Prostate gland (tissue), 2 donors: ENCODE measurements around the gene B4GALNT3. TPM values are rescaled to one million over a fixed set of nuclear protein-coding genes. Genes with fewer than 3 reads are reported as not detected.

Source experiments
- DNase-seq: peaks from one replicate; pipeline ENCODE4 v3.0.0-alpha.2; 2019; ENCODE audit warnings: low spot score
- H3K27ac ChIP-seq, 2 donors: fragments of 200-600 bp; sonication (generic); 2 replicates each; pipeline ENCODE4 v1.5.1; 2017 to 2019
- H3K27me3 ChIP-seq: fragments of 200-600 bp; sonication (generic); replicated peaks from 2 replicates; pipeline ENCODE4 v1.5.1; 2019; ENCODE audit not compliant: insufficient read depth
- H3K36me3 ChIP-seq, 2 donors: fragments of 200-600 bp; sonication (generic); 1 replicate in 1 of 2; 2 replicates in 1 of 2; pipeline versions ENCODE4 v1.5.1 to v1.8.1; 2017 to 2019
- H3K4me1 ChIP-seq: fragments of 200-600 bp; sonication (generic); replicated peaks from 2 replicates; pipeline ENCODE4 v1.5.1; 2019
- H3K4me3 ChIP-seq, 2 donors: fragments of 200-600 bp; sonication (generic); 2 replicates each; pipeline ENCODE4 v1.5.1; 2017 to 2019
- H3K9me3 ChIP-seq: fragments of 200-600 bp; sonication (generic); 2 replicates; pipeline ENCODE4 v1.5.1; 2017
- CTCF ChIP-seq, 4 experiments: fragments of 200-600 bp in 2 of 4; fragments of 450-650 bp in 2 of 4; sonication (generic) in 2 of 4; IDR thresholded peaks; 1 replicate in 3 of 4; 2 replicates in 1 of 4; pipeline ENCODE4 v1.5.1; 2016 to 2019; ENCODE audit warnings: antibody characterized with exemption in 4 of 4, mild to moderate bottlenecking in 2 of 4, moderate library complexity in 2 of 4
- POLR2A ChIP-seq: fragments of 450-650 bp; IDR thresholded peaks from one replicate; pipeline ENCODE4 v1.6.1; 2016; ENCODE audit warnings: antibody characterized with exemption, mild to moderate bottlenecking
- POLR2AphosphoS5 ChIP-seq: sonication (generic); formaldehyde crosslinking; IDR thresholded peaks from one replicate; pipeline ENCODE4 v1.6.1; 2017; ENCODE audit warnings: antibody characterized with exemption
- WGBS: methylation state at CpG from one replicate; pipeline ENCODE4 v1.1.5; 2018; 5-methylcytosine and 5-hydroxymethylcytosine counted together
- intact Hi-C: fragments of 100-400 bp; cut with DNase I; formaldehyde crosslinking; loops from one replicate; pipeline ENCODE4 v1.14.2; 2022
- total RNA-seq, 2 donors: library from RNA; depleted of rRNA; stranded (reverse); fragments of >200 nt; gene quantifications; one replicate each; pipeline ENCODE4 v1.1.0, GENCODE V29; 2016

The B4GALNT3 gene
- total RNA-seq, 2 donors from 2014 or later = 7.1 to 16.3 TPM

GRCh38 chr12:482061-482460 lies 22.3 kb downstream of the B4GALNT3 start:
- H3K9me3 ChIP-seq = no peaks in the 10 kb centered on the region
- WGBS = 75% methylated on average over 3 of the region's 3 CpGs
- H3K4me3 ChIP-seq = no peak overlapping the region
- TF ChIP-seq POLR2AphosphoS5 (no peak), POLR2A (no peak), CTCF (IDR thresholded peaks at IDR 0.05) (no peak)
- intact Hi-C loops = no loop called here
- H3K36me3 ChIP-seq = no peaks in the 10 kb centered on the region
- H3K27me3 ChIP-seq = no peaks in the 10 kb centered on the region
- H3K4me1 ChIP-seq = no peaks in the 10 kb centered on the region
- H3K27ac ChIP-seq = no peak overlapping the region
- no peak for DNase-seq

GRCh38 chr12:484096-484495 lies 24.4 kb downstream of the B4GALNT3 start:
- no peak for DNase-seq
- Histone ChIP-seq H3K4me3 (no peak overlapping the region), H3K36me3 (no peaks in the 10 kb centered on the region), H3K4me1 (no peaks in the 10 kb centered on the region), H3K27me3 (no peaks in the 10 kb centered on the region), H3K9me3 (no peaks in the 10 kb centered on the region), H3K27ac (no peak overlapping the region)
- 36% methylated on average over 11 of the region's 11 CpGs for WGBS
- intact Hi-C loops = no loop called here
- TF ChIP-seq CTCF (IDR thresholded peaks at IDR 0.05) = no peak
- no peak for TF ChIP-seq POLR2A
- no peak for TF ChIP-seq POLR2AphosphoS5

- no peak overlapping the region for H3K4me3 ChIP-seq
- no peak overlapping the region for H3K27ac ChIP-seq
- DNase-seq = no peak
- H3K27me3 ChIP-seq = no peaks in the 10 kb centered on the region
- H3K9me3 ChIP-seq = no peaks in the 10 kb centered on the region
- no peaks in the 10 kb centered on the region for H3K4me1 ChIP-seq
- no peaks in the 10 kb centered on the region for H3K36me3 ChIP-seq
- TF ChIP-seq POLR2AphosphoS5 (no peak), POLR2A (no peak), CTCF (IDR thresholded peaks at IDR 0.05) (no peak)
- intact Hi-C loops = no loop called here
Measured at GRCh38 chr12:490260-490659, 30.5 kb downstream of the B4GALNT3 start.

DNA sequence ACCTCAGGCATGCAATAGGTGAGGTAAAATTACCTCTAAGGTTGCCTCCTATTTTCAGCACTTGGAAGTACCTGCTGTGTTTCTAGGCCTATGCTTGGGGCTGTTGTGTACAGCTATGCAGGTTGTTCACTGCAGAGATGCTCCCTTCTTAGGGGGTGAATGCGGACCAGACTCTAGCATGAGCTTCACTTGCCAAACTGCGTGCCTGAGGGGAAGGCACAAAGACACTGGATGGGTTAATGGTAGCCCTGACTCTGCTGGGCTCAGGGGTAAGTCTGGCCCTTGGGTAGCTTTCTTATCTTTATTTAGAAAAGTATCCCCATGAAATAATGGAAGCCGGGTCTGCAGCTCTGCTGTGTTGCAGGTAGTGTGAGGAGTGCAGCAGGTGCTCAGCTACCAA lies 35.7 kb downstream of the B4GALNT3 start:
- Histone ChIP-seq H3K27me3 (no peaks in the 10 kb centered on the region), H3K9me3 (no peaks in the 10 kb centered on the region), H3K4me1 (no peaks in the 10 kb centered on the region), H3K27ac (no peak overlapping the region), H3K4me3 (no peak overlapping the region), H3K36me3 (no peaks in the 10 kb centered on the region)
- DNase-seq = no peak
- intact Hi-C loops = no loop called here
- 78% methylated on average over 3 of the region's 3 CpGs for whole genome bisulfite sequencing
- TF ChIP-seq POLR2AphosphoS5 (no peak), CTCF (IDR thresholded peaks at IDR 0.05) (no peak), POLR2A (no peak)

DNA sequence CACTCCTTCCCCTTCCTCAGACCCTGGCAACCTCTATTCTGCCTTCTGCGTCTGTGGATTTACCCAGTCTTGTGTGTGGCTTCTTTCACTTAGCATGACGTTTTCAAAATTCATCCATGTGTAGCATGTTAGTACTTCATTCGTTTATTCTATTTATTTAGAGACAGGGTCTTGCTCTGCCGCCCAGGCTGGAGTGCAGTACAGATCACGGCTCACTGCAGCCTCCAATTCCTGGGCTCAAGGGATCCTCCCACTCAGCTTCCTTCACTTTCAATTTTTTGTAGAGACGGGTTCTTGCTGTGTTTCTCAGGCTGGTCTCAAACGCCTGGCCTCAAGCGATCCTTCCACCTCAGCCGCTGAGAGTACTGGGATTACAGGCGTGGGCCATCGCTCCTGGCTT lies 37.0 kb downstream of the B4GALNT3 start:
- Histone ChIP-seq H3K9me3 (no peaks in the 10 kb centered on the region), H3K4me1 (no peaks in the 10 kb centered on the region), H3K27me3 (no peaks in the 10 kb centered on the region), H3K4me3 (no peak overlapping the region), H3K36me3 (no peaks in the 10 kb centered on the region), H3K27ac (no peak overlapping the region)
- intact Hi-C loops = no loop called here
- 95% methylated on average over 11 of the region's 11 CpGs for WGBS
- TF ChIP-seq CTCF (IDR thresholded peaks at IDR 0.05) = no peak
- no peak for TF ChIP-seq POLR2A
- TF ChIP-seq POLR2AphosphoS5 = no peak
- DNase-seq = no peak
